ENCODE results near the gene RALGPS1. TPM values are rescaled to one million over a fixed set of nuclear protein-coding genes. Genes with fewer than 3 reads are reported as not detected.

The RALGPS1 gene
- total RNA-seq, 1 experiment from 2014 or later, result 28.5 TPM

DNA sequence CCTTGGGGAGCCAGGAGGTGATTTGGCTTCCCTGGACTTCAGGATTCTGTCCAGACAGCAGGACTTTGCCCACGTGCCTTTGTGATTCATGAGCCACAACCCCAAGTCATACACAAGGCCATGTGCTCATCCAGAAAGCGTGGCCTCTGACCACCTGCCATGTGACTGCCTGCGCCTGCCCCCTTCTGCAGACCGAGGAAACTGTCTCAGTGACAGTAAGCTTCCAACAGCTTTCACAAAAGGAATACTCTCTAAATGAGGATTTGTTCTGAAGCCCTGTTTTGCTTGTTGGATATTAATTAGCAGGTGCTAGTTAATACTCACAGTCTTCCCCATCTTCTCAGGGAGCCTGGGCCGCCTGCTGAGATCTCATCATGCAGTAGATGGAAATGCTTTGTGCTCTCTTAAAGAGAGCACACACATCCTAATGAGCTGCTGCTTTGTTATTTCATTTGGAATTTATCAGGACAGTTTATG lies 244.8 kb downstream of the RALGPS1 start (continued):
- TF ChIP-seq, protein P1, sequence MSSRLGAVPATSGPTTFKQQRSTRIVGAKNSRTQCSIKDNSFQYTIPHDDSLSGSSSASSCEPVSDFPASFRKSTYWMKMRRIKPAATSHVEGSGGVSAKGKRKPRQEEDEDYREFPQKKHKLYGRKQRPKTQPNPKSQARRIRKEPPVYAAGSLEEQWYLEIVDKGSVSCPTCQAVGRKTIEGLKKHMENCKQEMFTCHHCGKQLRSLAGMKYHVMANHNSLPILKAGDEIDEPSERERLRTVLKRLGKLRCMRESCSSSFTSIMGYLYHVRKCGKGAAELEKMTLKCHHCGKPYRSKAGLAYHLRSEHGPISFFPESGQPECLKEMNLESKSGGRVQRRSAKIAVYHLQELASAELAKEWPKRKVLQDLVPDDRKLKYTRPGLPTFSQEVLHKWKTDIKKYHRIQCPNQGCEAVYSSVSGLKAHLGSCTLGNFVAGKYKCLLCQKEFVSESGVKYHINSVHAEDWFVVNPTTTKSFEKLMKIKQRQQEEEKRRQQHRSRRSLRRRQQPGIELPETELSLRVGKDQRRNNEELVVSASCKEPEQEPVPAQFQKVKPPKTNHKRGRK (CRISPR knock-in tag; IDR thresholded peaks at IDR 0.05; ENCODE audit: borderline replicate concordance), result no peak
- TF ChIP-seq FOXK1 (CRISPR knock-in tag; IDR thresholded peaks at IDR 0.05) (peak; percentile 96), MXD4 (CRISPR knock-in tag; IDR thresholded peaks at IDR 0.05; ENCODE audit: borderline replicate concordance) (no peak), TP53 (CRISPR knock-in tag; IDR thresholded peaks at IDR 0.05) (0 out of 2 replicates have a peak, but pooled peaks have one; percentile 63), ETV6 (CRISPR knock-in tag; IDR thresholded peaks at IDR 0.05) (peak; percentile 92), ZNF423 (CRISPR knock-in tag; IDR thresholded peaks at IDR 0.05) (no peak), TCF7 (CRISPR knock-in tag; IDR thresholded peaks at IDR 0.05; ENCODE audit: low read depth) (peak; percentile 50; the same call in 1 of the 2 replicates), GTF2I (CRISPR knock-in tag; conservative IDR thresholded peaks at IDR 0.05) (no peak)
- TF ChIP-seq, protein P2, sequence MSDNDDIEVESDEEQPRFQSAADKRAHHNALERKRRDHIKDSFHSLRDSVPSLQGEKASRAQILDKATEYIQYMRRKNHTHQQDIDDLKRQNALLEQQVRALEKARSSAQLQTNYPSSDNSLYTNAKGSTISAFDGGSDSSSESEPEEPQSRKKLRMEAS (CRISPR knock-in tag; IDR thresholded peaks at IDR 0.05), result peak; percentile 99
- TF ChIP-seq, protein P3, sequence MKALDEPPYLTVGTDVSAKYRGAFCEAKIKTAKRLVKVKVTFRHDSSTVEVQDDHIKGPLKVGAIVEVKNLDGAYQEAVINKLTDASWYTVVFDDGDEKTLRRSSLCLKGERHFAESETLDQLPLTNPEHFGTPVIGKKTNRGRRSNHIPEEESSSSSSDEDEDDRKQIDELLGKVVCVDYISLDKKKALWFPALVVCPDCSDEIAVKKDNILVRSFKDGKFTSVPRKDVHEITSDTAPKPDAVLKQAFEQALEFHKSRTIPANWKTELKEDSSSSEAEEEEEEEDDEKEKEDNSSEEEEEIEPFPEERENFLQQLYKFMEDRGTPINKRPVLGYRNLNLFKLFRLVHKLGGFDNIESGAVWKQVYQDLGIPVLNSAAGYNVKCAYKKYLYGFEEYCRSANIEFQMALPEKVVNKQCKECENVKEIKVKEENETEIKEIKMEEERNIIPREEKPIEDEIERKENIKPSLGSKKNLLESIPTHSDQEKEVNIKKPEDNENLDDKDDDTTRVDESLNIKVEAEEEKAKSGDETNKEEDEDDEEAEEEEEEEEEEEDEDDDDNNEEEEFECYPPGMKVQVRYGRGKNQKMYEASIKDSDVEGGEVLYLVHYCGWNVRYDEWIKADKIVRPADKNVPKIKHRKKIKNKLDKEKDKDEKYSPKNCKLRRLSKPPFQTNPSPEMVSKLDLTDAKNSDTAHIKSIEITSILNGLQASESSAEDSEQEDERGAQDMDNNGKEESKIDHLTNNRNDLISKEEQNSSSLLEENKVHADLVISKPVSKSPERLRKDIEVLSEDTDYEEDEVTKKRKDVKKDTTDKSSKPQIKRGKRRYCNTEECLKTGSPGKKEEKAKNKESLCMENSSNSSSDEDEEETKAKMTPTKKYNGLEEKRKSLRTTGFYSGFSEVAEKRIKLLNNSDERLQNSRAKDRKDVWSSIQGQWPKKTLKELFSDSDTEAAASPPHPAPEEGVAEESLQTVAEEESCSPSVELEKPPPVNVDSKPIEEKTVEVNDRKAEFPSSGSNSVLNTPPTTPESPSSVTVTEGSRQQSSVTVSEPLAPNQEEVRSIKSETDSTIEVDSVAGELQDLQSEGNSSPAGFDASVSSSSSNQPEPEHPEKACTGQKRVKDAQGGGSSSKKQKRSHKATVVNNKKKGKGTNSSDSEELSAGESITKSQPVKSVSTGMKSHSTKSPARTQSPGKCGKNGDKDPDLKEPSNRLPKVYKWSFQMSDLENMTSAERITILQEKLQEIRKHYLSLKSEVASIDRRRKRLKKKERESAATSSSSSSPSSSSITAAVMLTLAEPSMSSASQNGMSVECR (CRISPR knock-in tag; IDR thresholded peaks at IDR 0.05; ENCODE audit: borderline replicate concordance), result peak; percentile 93
- TF ChIP-seq, protein P4, sequence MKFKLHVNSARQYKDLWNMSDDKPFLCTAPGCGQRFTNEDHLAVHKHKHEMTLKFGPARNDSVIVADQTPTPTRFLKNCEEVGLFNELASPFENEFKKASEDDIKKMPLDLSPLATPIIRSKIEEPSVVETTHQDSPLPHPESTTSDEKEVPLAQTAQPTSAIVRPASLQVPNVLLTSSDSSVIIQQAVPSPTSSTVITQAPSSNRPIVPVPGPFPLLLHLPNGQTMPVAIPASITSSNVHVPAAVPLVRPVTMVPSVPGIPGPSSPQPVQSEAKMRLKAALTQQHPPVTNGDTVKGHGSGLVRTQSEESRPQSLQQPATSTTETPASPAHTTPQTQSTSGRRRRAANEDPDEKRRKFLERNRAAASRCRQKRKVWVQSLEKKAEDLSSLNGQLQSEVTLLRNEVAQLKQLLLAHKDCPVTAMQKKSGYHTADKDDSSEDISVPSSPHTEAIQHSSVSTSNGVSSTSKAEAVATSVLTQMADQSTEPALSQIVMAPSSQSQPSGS (CRISPR knock-in tag; IDR thresholded peaks at IDR 0.05; ENCODE audit: borderline replicate concordance, low read depth), result no peak; the same call in 1 of the 2 replicates
- TF ChIP-seq, protein P5, sequence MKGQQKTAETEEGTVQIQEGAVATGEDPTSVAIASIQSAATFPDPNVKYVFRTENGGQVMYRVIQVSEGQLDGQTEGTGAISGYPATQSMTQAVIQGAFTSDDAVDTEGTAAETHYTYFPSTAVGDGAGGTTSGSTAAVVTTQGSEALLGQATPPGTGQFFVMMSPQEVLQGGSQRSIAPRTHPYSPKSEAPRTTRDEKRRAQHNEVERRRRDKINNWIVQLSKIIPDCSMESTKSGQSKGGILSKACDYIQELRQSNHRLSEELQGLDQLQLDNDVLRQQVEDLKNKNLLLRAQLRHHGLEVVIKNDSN (CRISPR knock-in tag; IDR thresholded peaks at IDR 0.05), result peak; percentile 88
- TF ChIP-seq, protein P6, sequence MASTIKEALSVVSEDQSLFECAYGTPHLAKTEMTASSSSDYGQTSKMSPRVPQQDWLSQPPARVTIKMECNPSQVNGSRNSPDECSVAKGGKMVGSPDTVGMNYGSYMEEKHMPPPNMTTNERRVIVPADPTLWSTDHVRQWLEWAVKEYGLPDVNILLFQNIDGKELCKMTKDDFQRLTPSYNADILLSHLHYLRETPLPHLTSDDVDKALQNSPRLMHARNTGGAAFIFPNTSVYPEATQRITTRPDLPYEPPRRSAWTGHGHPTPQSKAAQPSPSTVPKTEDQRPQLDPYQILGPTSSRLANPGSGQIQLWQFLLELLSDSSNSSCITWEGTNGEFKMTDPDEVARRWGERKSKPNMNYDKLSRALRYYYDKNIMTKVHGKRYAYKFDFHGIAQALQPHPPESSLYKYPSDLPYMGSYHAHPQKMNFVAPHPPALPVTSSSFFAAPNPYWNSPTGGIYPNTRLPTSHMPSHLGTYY (CRISPR knock-in tag; IDR thresholded peaks at IDR 0.05), result no peak
- TF ChIP-seq, protein P7, sequence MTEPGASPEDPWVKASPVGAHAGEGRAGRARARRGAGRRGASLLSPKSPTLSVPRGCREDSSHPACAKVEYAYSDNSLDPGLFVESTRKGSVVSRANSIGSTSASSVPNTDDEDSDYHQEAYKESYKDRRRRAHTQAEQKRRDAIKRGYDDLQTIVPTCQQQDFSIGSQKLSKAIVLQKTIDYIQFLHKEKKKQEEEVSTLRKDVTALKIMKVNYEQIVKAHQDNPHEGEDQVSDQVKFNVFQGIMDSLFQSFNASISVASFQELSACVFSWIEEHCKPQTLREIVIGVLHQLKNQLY (CRISPR knock-in tag; IDR thresholded peaks at IDR 0.05), result no peak
- TF ChIP-seq, protein P8, sequence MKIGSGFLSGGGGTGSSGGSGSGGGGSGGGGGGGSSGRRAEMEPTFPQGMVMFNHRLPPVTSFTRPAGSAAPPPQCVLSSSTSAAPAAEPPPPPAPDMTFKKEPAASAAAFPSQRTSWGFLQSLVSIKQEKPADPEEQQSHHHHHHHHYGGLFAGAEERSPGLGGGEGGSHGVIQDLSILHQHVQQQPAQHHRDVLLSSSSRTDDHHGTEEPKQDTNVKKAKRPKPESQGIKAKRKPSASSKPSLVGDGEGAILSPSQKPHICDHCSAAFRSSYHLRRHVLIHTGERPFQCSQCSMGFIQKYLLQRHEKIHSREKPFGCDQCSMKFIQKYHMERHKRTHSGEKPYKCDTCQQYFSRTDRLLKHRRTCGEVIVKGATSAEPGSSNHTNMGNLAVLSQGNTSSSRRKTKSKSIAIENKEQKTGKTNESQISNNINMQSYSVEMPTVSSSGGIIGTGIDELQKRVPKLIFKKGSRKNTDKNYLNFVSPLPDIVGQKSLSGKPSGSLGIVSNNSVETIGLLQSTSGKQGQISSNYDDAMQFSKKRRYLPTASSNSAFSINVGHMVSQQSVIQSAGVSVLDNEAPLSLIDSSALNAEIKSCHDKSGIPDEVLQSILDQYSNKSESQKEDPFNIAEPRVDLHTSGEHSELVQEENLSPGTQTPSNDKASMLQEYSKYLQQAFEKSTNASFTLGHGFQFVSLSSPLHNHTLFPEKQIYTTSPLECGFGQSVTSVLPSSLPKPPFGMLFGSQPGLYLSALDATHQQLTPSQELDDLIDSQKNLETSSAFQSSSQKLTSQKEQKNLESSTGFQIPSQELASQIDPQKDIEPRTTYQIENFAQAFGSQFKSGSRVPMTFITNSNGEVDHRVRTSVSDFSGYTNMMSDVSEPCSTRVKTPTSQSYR (CRISPR knock-in tag; IDR thresholded peaks at IDR 0.05), result peak; percentile 63; the same call in 1 of the 2 replicates
- TF ChIP-seq, protein P9, sequence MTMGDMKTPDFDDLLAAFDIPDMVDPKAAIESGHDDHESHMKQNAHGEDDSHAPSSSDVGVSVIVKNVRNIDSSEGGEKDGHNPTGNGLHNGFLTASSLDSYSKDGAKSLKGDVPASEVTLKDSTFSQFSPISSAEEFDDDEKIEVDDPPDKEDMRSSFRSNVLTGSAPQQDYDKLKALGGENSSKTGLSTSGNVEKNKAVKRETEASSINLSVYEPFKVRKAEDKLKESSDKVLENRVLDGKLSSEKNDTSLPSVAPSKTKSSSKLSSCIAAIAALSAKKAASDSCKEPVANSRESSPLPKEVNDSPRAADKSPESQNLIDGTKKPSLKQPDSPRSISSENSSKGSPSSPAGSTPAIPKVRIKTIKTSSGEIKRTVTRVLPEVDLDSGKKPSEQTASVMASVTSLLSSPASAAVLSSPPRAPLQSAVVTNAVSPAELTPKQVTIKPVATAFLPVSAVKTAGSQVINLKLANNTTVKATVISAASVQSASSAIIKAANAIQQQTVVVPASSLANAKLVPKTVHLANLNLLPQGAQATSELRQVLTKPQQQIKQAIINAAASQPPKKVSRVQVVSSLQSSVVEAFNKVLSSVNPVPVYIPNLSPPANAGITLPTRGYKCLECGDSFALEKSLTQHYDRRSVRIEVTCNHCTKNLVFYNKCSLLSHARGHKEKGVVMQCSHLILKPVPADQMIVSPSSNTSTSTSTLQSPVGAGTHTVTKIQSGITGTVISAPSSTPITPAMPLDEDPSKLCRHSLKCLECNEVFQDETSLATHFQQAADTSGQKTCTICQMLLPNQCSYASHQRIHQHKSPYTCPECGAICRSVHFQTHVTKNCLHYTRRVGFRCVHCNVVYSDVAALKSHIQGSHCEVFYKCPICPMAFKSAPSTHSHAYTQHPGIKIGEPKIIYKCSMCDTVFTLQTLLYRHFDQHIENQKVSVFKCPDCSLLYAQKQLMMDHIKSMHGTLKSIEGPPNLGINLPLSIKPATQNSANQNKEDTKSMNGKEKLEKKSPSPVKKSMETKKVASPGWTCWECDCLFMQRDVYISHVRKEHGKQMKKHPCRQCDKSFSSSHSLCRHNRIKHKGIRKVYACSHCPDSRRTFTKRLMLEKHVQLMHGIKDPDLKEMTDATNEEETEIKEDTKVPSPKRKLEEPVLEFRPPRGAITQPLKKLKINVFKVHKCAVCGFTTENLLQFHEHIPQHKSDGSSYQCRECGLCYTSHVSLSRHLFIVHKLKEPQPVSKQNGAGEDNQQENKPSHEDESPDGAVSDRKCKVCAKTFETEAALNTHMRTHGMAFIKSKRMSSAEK (CRISPR knock-in tag; IDR thresholded peaks at IDR 0.05; ENCODE audit: borderline replicate concordance), result 0 out of 2 replicates have a peak, but pooled peaks have one; percentile 32
